Loucy (cell line): ENCODE measurements around the gene PDLIM7.

ENCODE experiments used
- CTCF ChIP-seq: fragments of 200-600 bp; sonication (generic); conservative IDR thresholded peaks from 2 replicates; pipeline ENCODE4 v1.5.1; 2014; ENCODE audit warnings: mild to moderate bottlenecking, antibody characterized with exemption, low read length
- EZH2phosphoT487 ChIP-seq: fragments of 200-600 bp; IDR thresholded peaks from 2 replicates; pipeline ENCODE4 v1.6.1; 2018; ENCODE audit warnings: antibody characterized with exemption, mild to moderate bottlenecking, moderate library complexity, borderline replicate concordance

- TF ChIP-seq CTCF (no peak), EZH2phosphoT487 (no peak)
Measured at GRCh38 chr5:177508837-177509236, 11.4 kb upstream of the PDLIM7 start.
